Measurements from ENCODE around the gene DNAH14. TPM values are rescaled to one million over a fixed set of nuclear protein-coding genes. Genes with fewer than 3 reads are reported as not detected.

Gene DNAH14
- total RNA-seq, 2 donors from 2014 or later = 7.5 to 9.6 TPM

GRCh38 chr1:224911217-224911616, 18.3 kb upstream of the DNAH14 start:
- Histone ChIP-seq H3K9ac (ENCODE audit: low read depth in 2 of 2, low read length in 2 of 2) (no peak overlapping the region), H3K27me3 (no peaks in the 10 kb centered on the region), H3K27ac (no peak overlapping the region), H3K36me3 (no peaks in the 10 kb centered on the region), H3K4me1 (no peaks in the 10 kb centered on the region), H3K9me3 (no peaks in the 10 kb centered on the region), H3K4me3 (no peak overlapping the region)
- intact Hi-C loops (cut with DNase I) = no loop called here
- no peak for DNase-seq
- TF ChIP-seq, protein P1, sequence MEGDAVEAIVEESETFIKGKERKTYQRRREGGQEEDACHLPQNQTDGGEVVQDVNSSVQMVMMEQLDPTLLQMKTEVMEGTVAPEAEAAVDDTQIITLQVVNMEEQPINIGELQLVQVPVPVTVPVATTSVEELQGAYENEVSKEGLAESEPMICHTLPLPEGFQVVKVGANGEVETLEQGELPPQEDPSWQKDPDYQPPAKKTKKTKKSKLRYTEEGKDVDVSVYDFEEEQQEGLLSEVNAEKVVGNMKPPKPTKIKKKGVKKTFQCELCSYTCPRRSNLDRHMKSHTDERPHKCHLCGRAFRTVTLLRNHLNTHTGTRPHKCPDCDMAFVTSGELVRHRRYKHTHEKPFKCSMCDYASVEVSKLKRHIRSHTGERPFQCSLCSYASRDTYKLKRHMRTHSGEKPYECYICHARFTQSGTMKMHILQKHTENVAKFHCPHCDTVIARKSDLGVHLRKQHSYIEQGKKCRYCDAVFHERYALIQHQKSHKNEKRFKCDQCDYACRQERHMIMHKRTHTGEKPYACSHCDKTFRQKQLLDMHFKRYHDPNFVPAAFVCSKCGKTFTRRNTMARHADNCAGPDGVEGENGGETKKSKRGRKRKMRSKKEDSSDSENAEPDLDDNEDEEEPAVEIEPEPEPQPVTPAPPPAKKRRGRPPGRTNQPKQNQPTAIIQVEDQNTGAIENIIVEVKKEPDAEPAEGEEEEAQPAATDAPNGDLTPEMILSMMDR (IDR thresholded peaks at IDR 0.05) = no peak

DNA sequence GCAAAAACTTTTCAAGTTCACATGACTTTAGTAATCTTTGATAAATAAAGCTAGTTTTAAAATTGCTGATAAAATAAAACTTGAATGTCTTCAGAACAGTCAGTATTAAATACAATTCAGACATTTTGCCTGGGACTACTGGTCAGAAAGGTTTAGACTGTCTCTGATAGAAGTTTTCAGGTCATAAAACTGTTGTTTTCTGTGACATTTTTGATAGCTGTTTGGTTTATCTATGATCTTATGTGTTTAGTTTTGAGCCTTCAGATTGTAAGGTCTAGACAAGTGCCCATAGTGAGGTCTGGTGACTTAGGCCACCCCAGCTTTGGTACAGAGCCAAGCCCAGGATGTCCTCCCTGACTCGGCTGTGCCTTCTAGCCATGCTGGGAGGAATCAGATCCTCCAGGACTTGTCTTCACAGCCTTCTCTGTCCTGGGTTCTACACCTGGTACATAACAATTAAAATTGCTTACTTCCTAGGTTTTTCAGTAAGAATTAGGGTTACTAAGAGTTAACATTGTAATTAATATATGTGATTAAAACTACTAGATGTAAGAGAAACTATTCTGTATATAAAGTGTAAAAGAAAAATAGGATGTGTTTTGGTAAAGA, 15.1 kb upstream of the DNAH14 start:
- Histone ChIP-seq H3K9ac (ENCODE audit: low read depth in 2 of 2, low read length in 2 of 2) (no peak overlapping the region), H3K36me3 (no peaks in the 10 kb centered on the region), H3K4me3 (no peak overlapping the region), H3K9me3 (no peaks in the 10 kb centered on the region), H3K4me1 (no peaks in the 10 kb centered on the region), H3K27ac (no peak overlapping the region), H3K27me3 (no peaks in the 10 kb centered on the region)
- TF ChIP-seq, protein P1 (IDR thresholded peaks at IDR 0.05) = no peak
- intact Hi-C loops (cut with DNase I) = no loop called here
- DNase-seq = no peak

- Histone ChIP-seq H3K4me3 (no peak overlapping the region), H3K9me3 (no peaks in the 10 kb centered on the region), H3K9ac (ENCODE audit: low read depth in 2 of 2, low read length in 2 of 2) (no peak overlapping the region), H3K27me3 (no peaks in the 10 kb centered on the region), H3K36me3 (no peaks in the 10 kb centered on the region), H3K4me1 (no peaks in the 10 kb centered on the region), H3K27ac (no peak overlapping the region)
- TF ChIP-seq, protein P1 (IDR thresholded peaks at IDR 0.05) = no peak
- intact Hi-C loops (cut with DNase I) = no loop called here
- no peak for DNase-seq
Observed at GRCh38 chr1:224919508-224919907, 10.0 kb upstream of the DNAH14 start.

DNA sequence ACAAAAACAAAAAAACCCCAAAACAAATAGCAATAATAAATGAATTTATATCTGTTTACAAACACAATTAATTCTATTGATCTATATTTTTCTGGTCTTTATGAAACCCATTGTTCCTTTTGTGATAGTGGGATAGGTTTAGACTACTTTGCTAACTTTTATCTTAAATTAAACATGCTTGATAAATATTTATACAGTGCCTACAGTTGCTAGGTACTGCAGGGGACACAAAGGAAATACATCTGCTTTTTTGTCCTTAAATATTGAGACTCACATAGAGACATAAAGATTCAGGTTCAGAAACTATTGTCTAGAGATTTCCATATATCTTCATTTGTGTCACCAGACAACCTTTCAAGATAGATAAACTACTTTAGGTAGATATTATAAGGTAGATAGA, 8.5 kb upstream of the DNAH14 start:
- Histone ChIP-seq H3K27ac (no peak overlapping the region), H3K4me1 (no peaks in the 10 kb centered on the region), H3K4me3 (no peak overlapping the region), H3K9me3 (no peaks in the 10 kb centered on the region), H3K9ac (ENCODE audit: low read depth in 2 of 2, low read length in 2 of 2) (no peak overlapping the region), H3K27me3 (no peaks in the 10 kb centered on the region), H3K36me3 (no peaks in the 10 kb centered on the region)
- TF ChIP-seq, protein P1 (IDR thresholded peaks at IDR 0.05) = no peak
- intact Hi-C loops (cut with DNase I) = loop anchor here (5.0 to 10.0 kb wide), 3 partner anchors 66 to 409 kb away; no protein-coding TSS in a partner anchor
- no peak for DNase-seq

DNA sequence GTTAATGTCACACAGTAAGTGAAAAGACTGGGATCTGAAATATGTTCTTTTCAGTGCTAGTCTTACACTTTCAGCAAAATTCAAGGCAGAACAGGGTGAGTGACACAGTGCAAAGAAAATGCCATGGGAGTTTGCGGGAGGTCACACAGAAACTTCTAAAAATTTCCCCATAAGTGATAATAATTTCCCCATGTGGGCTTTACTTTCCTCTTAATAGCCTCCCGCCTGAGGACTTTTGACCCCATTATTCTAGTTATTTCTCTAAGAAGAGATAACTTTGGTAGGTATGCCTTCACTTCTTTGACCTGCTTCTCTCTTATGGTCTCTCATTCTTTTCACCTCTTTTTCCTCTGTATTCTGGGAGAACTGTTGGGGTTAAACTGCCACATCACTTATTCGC, 8.1 kb upstream of the DNAH14 start:
- Histone ChIP-seq H3K27me3 (no peaks in the 10 kb centered on the region), H3K27ac (no peak overlapping the region), H3K36me3 (no peaks in the 10 kb centered on the region), H3K4me1 (no peaks in the 10 kb centered on the region), H3K9ac (ENCODE audit: low read depth in 2 of 2, low read length in 2 of 2) (no peak overlapping the region), H3K9me3 (no peaks in the 10 kb centered on the region), H3K4me3 (no peak overlapping the region)
- intact Hi-C loops (cut with DNase I) = loop anchor here (5.0 to 10.0 kb wide), 3 partner anchors 67 to 409 kb away; no protein-coding TSS in a partner anchor
- TF ChIP-seq, protein P1 (IDR thresholded peaks at IDR 0.05) = no peak
- no peak for DNase-seq
